ENCODE measurements around the gene MPP1. TPM values are rescaled to one million over a fixed set of nuclear protein-coding genes. Genes with fewer than 3 reads are reported as not detected.
A peak's percentile ranks its signal among the peaks of the same experiment; 100 is the strongest.

The MPP1 gene
- total and polyA plus RNA-seq, 9 of the 15 experiments (the other 6 are each of a cell fraction or from before 2014, with no cell fraction given), result 227 to 395 (median 283) TPM

- TF ChIP-seq TEAD4 (IDR thresholded peaks at IDR 0.05; ENCODE audit: low read length), result peak; percentile 43
- TF ChIP-seq TEAD4 (CRISPR knock-in tag; IDR thresholded peaks at IDR 0.05; ENCODE audit: borderline replicate concordance), result no peak
These were observed 8.3 kb downstream of the MPP1 start (continued) for GRCh38 chrX:154797006-154797405.

GRCh38 chrX:154795016-154795415 is 10.3 kb downstream of the MPP1 start:
- FAIRE-seq, result no peak
- no peak overlapping the region for H3K4me3 ChIP-seq
- peaks cover 26 to 51% of the 10 kb centered on the region in 2 experiments for H3K4me1 ChIP-seq (replicated peaks in 1 of 2; ENCODE audit: control insufficient read depth in 2 of 2, insufficient read depth in 2 of 2, low read length in 2 of 2)
- H3K79me2 ChIP-seq (ENCODE audit: control insufficient read depth, insufficient read depth, low read length), result peaks cover 98% of the 10 kb centered on the region
- 35% methylated on average over 2 of the region's 2 CpGs for WGBS (ENCODE audit: insufficient coverage, low coverage, missing lambda C conversion rate)
- no TSS peak for BruUV-seq (replicated peaks)
- H3K9me1 ChIP-seq (ENCODE audit: control insufficient read depth, insufficient read depth, low read length), result peaks cover 4% of the 10 kb centered on the region
- no peak overlapping the region for H3K9ac ChIP-seq (ENCODE audit: insufficient read depth in 1 of 2, low read depth in 2 of 2, low read length in 2 of 2)
- H3K4me2 ChIP-seq (ENCODE audit: insufficient read depth, low read length), result no peak overlapping the region
- in situ Hi-C loops (cut with MboI) (no loop called here), intact Hi-C loops (cut with micrococcal nuclease) (loop anchor here (5.0 kb wide), 1 partner anchor 42 kb away; no protein-coding TSS in a partner anchor)
- H2AFZ ChIP-seq (ENCODE audit: low read depth, low read length), result no peak overlapping the region
- POLR2A ChIA-PET, result interaction anchor here (0.6 to 2.2 kb wide), 4 partner anchors 9 to 383 kb away, joined by 3 to 9 read pairs (median 6); no protein-coding TSS in a partner anchor
- CTCF ChIA-PET (ENCODE audit: low intra/inter-chr PET ratio), result no interaction called here
- peak overlapping the region; percentile 43; the same call in 2 of the 3 replicates for H3K27ac ChIP-seq (ENCODE audit: extremely low read depth, low read depth, low read length)
- no peak for ATAC-seq
- H3K36me3 ChIP-seq (ENCODE audit: control insufficient read depth, insufficient read depth, low read length), result peaks cover 81% of the 10 kb centered on the region
- DNase-seq (ENCODE audit: extremely low read depth in 1 of 4, low spot score in 3 of 4), result no peak
- no peaks in the 10 kb centered on the region for H3K27me3 ChIP-seq (ENCODE audit: control insufficient read depth in 2 of 2, insufficient read depth in 2 of 2, low read length in 2 of 2)
- no peaks in the 10 kb centered on the region for H3K9me3 ChIP-seq (replicated peaks; ENCODE audit: control insufficient read depth, insufficient read depth, low read depth, low read length)
- peaks cover 5% of the 10 kb centered on the region; the same call in 1 of the 2 replicates for H4K20me1 ChIP-seq (replicated peaks; ENCODE audit: control insufficient read depth, insufficient read depth, low read length)
- TF ChIP-seq VEZF1 (CRISPR knock-in tag; IDR thresholded peaks at IDR 0.05) (no peak), KHSRP (IDR thresholded peaks at IDR 0.05) (no peak), SUPT5H (IDR thresholded peaks at IDR 0.05) (peak; percentile 4; the same call in 1 of the 2 replicates), ZNF75A (CRISPR knock-in tag; IDR thresholded peaks at IDR 0.05) (no peak), ARNT (IDR thresholded peaks at IDR 0.05) (no peak), SRSF1 (IDR thresholded peaks at IDR 0.05; ENCODE audit: low read depth, low read length) (no peak), E2F5 (CRISPR knock-in tag; IDR thresholded peaks at IDR 0.05) (no peak), ARID4B (CRISPR knock-in tag; IDR thresholded peaks at IDR 0.05) (no peak), ZFP36 (IDR thresholded peaks at IDR 0.05; ENCODE audit: low read depth, low read length, partially characterized antibody) (no peak), ARHGAP35 (IDR thresholded peaks at IDR 0.05; ENCODE audit: partially characterized antibody) (no peak), POLR2AphosphoS5 (IDR thresholded peaks at IDR 0.05; ENCODE audit: control insufficient read depth, insufficient read depth, low read depth, low read length) (0 out of 2 replicates have a peak, but pooled peaks have one; percentile 4), ZNF224 (CRISPR knock-in tag; IDR thresholded peaks at IDR 0.05) (no peak)
